ENCODE data around the gene MT1A.

DNA sequence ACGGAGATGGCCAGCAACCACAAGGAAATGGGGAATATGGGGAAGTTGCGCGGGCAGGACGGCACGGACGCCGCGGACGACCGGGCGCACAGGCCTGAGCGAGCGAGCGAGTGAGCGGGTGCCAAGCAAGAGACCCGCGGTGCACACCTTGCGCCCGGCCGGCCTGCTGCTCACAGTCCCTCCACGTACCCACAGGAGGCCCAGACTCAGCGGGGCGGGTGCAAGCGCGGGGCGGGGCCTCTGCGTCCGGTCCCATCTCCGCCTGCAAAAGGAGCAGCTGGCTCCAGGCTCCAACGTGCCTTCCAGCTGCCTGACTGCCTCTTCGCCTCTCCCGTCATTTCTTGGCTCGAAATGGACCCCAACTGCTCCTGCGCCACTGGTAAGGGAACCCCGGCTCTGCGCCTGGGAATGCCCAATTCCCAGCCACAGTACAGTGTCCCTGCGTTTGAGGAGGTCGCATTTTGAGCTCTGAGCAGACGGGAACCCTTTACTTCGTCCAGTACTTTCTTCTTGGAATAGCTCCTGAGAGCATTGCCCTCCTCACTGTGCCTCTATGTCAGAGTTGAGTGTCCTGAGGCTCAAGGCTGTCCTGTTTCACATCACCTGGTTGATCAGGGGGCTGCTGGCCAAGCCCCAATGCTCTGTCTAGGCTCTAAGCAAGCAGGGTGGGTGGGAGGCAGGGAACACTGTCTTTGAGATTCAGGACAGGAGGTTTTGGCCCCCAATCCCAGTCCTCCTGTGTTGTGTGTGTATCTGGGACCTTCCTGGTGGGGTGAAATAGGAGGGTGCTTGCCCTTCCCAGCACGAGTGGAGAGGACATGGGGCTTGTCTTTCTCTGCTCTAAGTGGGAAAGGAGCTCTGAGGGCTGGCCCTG is 21.0 kb upstream of the MT1A start:
- no peak for TF ChIP-seq POLR2A (IDR thresholded peaks at IDR 0.05; ENCODE audit: borderline replicate concordance, extremely low read depth, insufficient read depth, insufficient read length)
- TF ChIP-seq ZFX (IDR thresholded peaks at IDR 0.05), result no peak
- TF ChIP-seq, protein P1, sequence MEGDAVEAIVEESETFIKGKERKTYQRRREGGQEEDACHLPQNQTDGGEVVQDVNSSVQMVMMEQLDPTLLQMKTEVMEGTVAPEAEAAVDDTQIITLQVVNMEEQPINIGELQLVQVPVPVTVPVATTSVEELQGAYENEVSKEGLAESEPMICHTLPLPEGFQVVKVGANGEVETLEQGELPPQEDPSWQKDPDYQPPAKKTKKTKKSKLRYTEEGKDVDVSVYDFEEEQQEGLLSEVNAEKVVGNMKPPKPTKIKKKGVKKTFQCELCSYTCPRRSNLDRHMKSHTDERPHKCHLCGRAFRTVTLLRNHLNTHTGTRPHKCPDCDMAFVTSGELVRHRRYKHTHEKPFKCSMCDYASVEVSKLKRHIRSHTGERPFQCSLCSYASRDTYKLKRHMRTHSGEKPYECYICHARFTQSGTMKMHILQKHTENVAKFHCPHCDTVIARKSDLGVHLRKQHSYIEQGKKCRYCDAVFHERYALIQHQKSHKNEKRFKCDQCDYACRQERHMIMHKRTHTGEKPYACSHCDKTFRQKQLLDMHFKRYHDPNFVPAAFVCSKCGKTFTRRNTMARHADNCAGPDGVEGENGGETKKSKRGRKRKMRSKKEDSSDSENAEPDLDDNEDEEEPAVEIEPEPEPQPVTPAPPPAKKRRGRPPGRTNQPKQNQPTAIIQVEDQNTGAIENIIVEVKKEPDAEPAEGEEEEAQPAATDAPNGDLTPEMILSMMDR (IDR thresholded peaks at IDR 0.05 in 2 of 3, conservative IDR thresholded peaks at IDR 0.05 in 1 of 3; ENCODE audit: borderline replicate concordance in 1 of 3, insufficient read depth in 1 of 3, low read depth in 2 of 3, low read length in 2 of 3), result no peak
- TF ChIP-seq, protein P2, sequence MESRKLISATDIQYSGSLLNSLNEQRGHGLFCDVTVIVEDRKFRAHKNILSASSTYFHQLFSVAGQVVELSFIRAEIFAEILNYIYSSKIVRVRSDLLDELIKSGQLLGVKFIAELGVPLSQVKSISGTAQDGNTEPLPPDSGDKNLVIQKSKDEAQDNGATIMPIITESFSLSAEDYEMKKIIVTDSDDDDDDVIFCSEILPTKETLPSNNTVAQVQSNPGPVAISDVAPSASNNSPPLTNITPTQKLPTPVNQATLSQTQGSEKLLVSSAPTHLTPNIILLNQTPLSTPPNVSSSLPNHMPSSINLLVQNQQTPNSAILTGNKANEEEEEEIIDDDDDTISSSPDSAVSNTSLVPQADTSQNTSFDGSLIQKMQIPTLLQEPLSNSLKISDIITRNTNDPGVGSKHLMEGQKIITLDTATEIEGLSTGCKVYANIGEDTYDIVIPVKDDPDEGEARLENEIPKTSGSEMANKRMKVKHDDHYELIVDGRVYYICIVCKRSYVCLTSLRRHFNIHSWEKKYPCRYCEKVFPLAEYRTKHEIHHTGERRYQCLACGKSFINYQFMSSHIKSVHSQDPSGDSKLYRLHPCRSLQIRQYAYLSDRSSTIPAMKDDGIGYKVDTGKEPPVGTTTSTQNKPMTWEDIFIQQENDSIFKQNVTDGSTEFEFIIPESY (IDR thresholded peaks at IDR 0.05; ENCODE audit: extremely low read depth, insufficient replicate concordance, low read length), result no peak
- no peak for TF ChIP-seq TCF7L2 (IDR thresholded peaks at IDR 0.05; ENCODE audit: borderline replicate concordance, extremely low read depth, insufficient read depth, insufficient read length)
- TF ChIP-seq FOSL1 (IDR thresholded peaks at IDR 0.05; ENCODE audit: low read depth), result no peak
- no peak for TF ChIP-seq EGR1 (IDR thresholded peaks at IDR 0.05; ENCODE audit: low read depth)
- TF ChIP-seq ZNF274 (IDR thresholded peaks at IDR 0.05; ENCODE audit: low read depth, low read length), result no peak
- no peak for TF ChIP-seq CEBPB (IDR thresholded peaks at IDR 0.05; ENCODE audit: low read depth)
- TF ChIP-seq POLR2AphosphoS5 (IDR thresholded peaks at IDR 0.05; ENCODE audit: low read depth, low read length), result no peak
- TF ChIP-seq YY1 (IDR thresholded peaks at IDR 0.05; ENCODE audit: extremely low read depth, insufficient replicate concordance, low read depth, low read length), result no peak

Measured in HCT116 (cell line).